DND-41 (cell line): ENCODE results near the gene OSBP2.

Experiments used
- EZH2 ChIP-seq: IDR thresholded peaks from 3 replicates; pipeline ENCODE4 v1.6.1; 2012; ENCODE audit warnings: borderline replicate concordance, low read depth, mild to moderate bottlenecking, moderate library complexity, low read length, inconsistent platforms; ENCODE audit not compliant: severe bottlenecking
- TF ChIP-seq, protein P1 (sequence below): IDR thresholded peaks from 2 replicates; pipeline ENCODE4 v1.5.1; 2012; ENCODE audit warnings: borderline replicate concordance, low read length, moderate library complexity, mild to moderate bottlenecking; ENCODE audit not compliant: poor library complexity, severe bottlenecking; ENCODE audit errors: extremely low read depth

DNA sequence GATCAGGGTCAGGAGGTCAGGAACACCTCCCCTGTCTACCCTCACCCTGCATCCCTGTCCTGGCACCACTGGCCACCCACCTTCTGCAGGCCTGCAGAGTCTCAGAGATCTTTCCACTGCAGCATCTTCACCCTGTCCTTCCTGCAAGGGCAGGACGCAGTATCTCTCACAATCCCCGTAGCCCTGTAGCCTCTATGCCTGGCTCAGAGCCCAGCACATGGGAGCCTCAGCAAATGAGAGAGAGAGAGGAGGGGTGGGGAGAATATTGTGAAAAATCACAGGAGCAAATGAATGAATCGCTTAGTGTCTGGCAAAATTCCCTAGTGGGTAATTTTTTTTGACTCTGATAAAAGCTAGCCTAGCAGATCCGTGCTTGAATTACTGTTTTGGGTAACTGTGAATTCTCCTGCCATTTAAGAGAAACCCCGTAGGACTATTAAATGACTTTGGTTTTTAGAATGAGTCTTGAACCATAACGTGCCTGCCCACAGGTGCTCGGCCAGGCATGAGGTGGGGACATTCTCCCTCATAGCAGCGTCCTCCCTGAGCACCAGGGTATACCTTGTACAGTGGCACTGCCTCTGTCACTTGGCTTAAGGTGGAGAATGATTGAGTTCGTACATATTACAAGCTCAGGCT, 182.4 kb downstream of the OSBP2 start:
- TF ChIP-seq, protein P1, sequence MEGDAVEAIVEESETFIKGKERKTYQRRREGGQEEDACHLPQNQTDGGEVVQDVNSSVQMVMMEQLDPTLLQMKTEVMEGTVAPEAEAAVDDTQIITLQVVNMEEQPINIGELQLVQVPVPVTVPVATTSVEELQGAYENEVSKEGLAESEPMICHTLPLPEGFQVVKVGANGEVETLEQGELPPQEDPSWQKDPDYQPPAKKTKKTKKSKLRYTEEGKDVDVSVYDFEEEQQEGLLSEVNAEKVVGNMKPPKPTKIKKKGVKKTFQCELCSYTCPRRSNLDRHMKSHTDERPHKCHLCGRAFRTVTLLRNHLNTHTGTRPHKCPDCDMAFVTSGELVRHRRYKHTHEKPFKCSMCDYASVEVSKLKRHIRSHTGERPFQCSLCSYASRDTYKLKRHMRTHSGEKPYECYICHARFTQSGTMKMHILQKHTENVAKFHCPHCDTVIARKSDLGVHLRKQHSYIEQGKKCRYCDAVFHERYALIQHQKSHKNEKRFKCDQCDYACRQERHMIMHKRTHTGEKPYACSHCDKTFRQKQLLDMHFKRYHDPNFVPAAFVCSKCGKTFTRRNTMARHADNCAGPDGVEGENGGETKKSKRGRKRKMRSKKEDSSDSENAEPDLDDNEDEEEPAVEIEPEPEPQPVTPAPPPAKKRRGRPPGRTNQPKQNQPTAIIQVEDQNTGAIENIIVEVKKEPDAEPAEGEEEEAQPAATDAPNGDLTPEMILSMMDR: no peak
- no peak for TF ChIP-seq EZH2
